Endothelial cell (in vitro differentiated cells): ENCODE measurements around the gene ADIPOR2. TPM values are rescaled to one million over a fixed set of nuclear protein-coding genes. Genes with fewer than 3 reads are reported as not detected.

Experiments used
- DNase-seq: peaks from one replicate; pipeline ENCODE4 v3.0.0; 2021; ENCODE audit warnings: low spot score
- H3K27ac Mint-ChIP-seq: one replicate; pipeline ENCODE4 v1.8.0; 2021; ENCODE audit warnings: mixed read lengths, inconsistent platforms; ENCODE audit not compliant: unreplicated experiment
- H3K27me3 Mint-ChIP-seq: one replicate; pipeline ENCODE4 v1.8.0; 2021; ENCODE audit warnings: mild to moderate bottlenecking, moderate library complexity, mixed read lengths, inconsistent platforms; ENCODE audit not compliant: unreplicated experiment
- H3K36me3 Mint-ChIP-seq: one replicate; pipeline ENCODE4 v1.8.0; 2021; ENCODE audit warnings: mild to moderate bottlenecking, low read depth, mixed read lengths, inconsistent platforms; ENCODE audit not compliant: unreplicated experiment
- H3K4me1 Mint-ChIP-seq: one replicate; pipeline ENCODE4 v1.8.0; 2021; ENCODE audit warnings: mild to moderate bottlenecking, mixed read lengths, inconsistent platforms; ENCODE audit not compliant: unreplicated experiment
- H3K4me3 Mint-ChIP-seq: one replicate; pipeline ENCODE4 v1.8.0; 2021; ENCODE audit warnings: mild to moderate bottlenecking, mixed read lengths, inconsistent platforms; ENCODE audit not compliant: unreplicated experiment
- H3K9me3 Mint-ChIP-seq: one replicate; pipeline ENCODE4 v1.8.0; 2021; ENCODE audit warnings: mixed read lengths, inconsistent platforms; ENCODE audit not compliant: unreplicated experiment
- total RNA-seq: library from RNA; stranded (reverse); fragmentation: NEBNext Ultra II Directional; extraction: Animal tissue kit (Norgen Biotek cat#: 25700); gene quantifications from one replicate; pipeline ENCODE4 v1.2.1, GENCODE V29; 2021; ENCODE audit not compliant: unreplicated experiment
- TF ChIP-seq, protein P1 (sequence below): fragments of 200-600 bp; sonication (generic); IDR thresholded peaks from one replicate; pipeline ENCODE4 v1.5.0; 2021; ENCODE audit warnings: antibody characterized with exemption; ENCODE audit not compliant: unreplicated experiment

Gene ADIPOR2
- total RNA-seq, 1 donor from 2014 or later, result 41.8 TPM

DNA sequence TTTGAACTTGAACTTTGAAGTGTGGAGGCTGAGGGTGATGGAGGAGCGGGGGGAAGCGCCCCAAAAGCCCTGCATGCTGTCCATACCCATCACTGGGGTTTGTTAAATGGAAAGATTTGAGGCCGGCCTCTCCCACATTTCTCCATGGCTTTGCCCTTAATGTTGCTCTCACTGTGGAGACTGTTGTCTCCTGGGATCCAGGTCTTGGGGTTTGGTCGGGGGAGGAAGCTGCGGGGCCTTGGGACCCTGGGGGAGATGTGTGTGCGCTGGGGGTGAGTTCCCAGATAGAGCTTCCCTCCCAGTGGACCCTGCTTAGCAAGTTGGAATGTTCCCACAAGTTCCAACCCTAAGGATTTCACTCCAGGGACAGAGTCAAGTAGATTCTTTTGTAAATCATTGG, 101.5 kb downstream of the ADIPOR2 start:
- Mint-ChIP-seq H3K9me3 (no peaks in the 10 kb centered on the region), H3K36me3 (peaks cover 15% of the 10 kb centered on the region), H3K4me3 (no peak overlapping the region), H3K27me3 (peaks cover 9% of the 10 kb centered on the region), H3K27ac (no peak overlapping the region), H3K4me1 (peaks cover 16% of the 10 kb centered on the region)
- TF ChIP-seq, protein P1, sequence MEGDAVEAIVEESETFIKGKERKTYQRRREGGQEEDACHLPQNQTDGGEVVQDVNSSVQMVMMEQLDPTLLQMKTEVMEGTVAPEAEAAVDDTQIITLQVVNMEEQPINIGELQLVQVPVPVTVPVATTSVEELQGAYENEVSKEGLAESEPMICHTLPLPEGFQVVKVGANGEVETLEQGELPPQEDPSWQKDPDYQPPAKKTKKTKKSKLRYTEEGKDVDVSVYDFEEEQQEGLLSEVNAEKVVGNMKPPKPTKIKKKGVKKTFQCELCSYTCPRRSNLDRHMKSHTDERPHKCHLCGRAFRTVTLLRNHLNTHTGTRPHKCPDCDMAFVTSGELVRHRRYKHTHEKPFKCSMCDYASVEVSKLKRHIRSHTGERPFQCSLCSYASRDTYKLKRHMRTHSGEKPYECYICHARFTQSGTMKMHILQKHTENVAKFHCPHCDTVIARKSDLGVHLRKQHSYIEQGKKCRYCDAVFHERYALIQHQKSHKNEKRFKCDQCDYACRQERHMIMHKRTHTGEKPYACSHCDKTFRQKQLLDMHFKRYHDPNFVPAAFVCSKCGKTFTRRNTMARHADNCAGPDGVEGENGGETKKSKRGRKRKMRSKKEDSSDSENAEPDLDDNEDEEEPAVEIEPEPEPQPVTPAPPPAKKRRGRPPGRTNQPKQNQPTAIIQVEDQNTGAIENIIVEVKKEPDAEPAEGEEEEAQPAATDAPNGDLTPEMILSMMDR, result no peak
- DNase-seq, result no peak

DNA sequence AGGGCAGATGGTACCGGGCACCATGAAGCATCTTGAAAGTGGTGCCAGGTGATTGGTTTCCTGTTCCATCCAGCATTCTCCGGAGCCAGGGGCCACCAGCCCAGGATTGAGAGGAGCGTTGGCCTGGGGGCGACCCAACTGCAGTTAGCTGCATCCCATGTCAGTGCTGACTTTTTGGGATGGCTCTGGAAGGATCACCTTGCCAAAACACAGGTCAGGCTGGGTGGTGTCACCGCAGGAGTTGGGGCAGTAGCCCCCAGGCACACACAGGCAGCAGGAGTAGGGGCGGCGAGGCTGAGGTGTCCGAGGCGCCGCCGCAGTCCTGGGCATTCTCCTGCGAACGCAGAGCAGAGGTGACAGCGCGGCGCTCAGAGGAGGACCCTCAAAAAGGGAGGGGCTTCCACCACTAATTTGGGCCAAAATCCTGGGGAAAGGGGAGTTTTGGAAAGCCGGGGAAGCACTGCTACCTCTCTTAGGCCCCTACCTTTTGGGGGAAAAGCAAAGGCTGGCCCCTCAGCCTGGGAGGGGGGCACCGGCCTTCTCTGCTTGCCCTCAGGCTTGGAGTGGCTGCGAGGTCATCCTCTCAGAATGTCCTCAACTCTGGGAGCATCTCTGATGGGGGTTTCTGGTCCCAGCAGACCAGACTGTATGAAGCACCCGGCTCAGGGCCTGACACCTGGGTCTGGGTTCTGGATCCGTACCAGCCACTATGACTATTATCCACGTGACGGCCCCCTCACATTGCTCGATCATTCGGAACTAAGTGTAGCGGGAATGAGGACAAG, 102.7 kb downstream of the ADIPOR2 start:
- peaks cover 9% of the 10 kb centered on the region for H3K27me3 Mint-ChIP-seq
- no peak for DNase-seq
- H3K9me3 Mint-ChIP-seq, result no peaks in the 10 kb centered on the region
- H3K4me1 Mint-ChIP-seq, result peaks cover 16% of the 10 kb centered on the region
- TF ChIP-seq, protein P1, result no peak
- peaks cover 10% of the 10 kb centered on the region for H3K36me3 Mint-ChIP-seq
- no peak overlapping the region for H3K4me3 Mint-ChIP-seq
- H3K27ac Mint-ChIP-seq, result no peak overlapping the region

DNA sequence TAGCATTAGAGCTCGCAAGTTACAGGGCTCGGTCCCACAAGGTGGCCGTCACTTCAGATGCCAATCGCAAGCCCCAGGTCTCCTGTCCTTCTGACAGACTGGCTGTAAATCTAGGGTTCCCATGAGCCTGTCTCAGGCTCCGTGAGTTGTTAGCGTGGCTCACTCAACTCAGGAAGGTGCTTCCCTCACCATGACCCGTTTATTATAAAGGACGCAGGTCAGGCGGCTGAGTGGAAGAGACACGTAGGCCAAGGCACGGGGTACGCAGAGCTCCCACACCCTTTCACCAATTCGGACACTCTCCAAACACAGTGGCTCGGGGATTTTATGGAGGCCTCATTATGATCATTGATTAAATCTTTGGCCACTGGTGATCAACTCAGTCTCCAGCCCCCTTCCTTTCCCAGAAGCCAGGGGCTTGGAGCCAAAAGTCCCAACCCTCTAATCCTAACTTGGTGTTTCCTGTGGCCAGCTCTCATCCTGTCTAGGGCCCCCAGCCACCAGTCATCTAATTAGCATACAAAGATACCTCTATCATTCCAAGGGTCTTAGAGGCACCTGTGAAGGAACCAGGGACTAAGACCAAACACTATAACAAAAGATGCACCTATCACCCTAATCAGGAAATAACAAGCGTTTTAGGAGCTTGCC, 103.7 kb downstream of the ADIPOR2 start:
- no peak for DNase-seq
- H3K27ac Mint-ChIP-seq, result peak overlapping the region; percentile 57
- TF ChIP-seq, protein P1, result no peak

DNA sequence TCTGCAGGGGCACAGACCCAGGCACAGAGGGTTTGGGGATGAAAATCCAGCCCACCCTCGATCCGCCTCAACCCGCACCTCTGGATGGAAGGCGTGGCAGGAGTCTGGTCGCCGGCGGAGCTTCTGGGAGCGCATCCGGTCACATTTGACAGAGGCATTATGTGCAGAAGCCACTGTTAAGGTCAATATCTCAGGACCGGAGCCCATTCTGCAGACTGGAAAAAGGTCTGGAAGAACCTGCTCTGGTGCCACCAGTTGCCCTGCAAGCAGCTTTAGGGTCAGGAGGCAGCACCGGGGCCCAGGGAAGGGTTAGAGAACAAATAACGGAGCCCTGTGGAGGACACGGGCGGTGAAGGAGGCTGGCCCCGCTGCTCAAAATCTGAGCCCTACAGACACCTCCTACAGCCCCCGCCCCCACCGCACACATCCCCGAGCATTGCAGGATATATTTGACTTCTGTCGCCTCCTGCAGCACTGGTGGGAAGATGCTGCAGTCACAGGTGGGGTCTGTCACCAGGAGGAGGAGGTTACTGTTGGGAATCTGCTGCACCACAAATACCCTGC, 104.4 kb downstream of the ADIPOR2 start:
- Mint-ChIP-seq H3K36me3 (peaks cover 7% of the 10 kb centered on the region), H3K27ac (peak overlapping the region; percentile 81), H3K9me3 (no peaks in the 10 kb centered on the region), H3K27me3 (peaks cover 9% of the 10 kb centered on the region), H3K4me1 (peaks cover 16% of the 10 kb centered on the region), H3K4me3 (peak overlapping the region; percentile 67)
- DNase-seq, result no peak
- TF ChIP-seq, protein P1, result no peak

More for the DNA sequence above, 103.7 kb downstream of the ADIPOR2 start:
- Mint-ChIP-seq H3K4me1 (peaks cover 16% of the 10 kb centered on the region), H3K4me3 (no peak overlapping the region), H3K9me3 (no peaks in the 10 kb centered on the region), H3K36me3 (peaks cover 7% of the 10 kb centered on the region), H3K27me3 (peaks cover 9% of the 10 kb centered on the region)
